Transverse colon (tissue), 4 donors: ENCODE data around the gene RBM46.

ENCODE experiments used
- POLR2A ChIP-seq: fragments of 450-650 bp; IDR thresholded peaks from one replicate; pipeline ENCODE4 v1.6.1; 2016; ENCODE audit warnings: antibody characterized with exemption, mild to moderate bottlenecking, moderate library complexity
- POLR2AphosphoS5 ChIP-seq, 3 donors: sonication (generic); formaldehyde crosslinking; IDR thresholded peaks; one replicate each; pipeline ENCODE4 v1.6.1; 2016; ENCODE audit warnings: antibody characterized with exemption in 3 of 3
- TF ChIP-seq, protein P1 (sequence below), 5 experiments: fragments of 200-600 bp in 3 of 5; fragments of 450-650 bp in 2 of 5; sonication (generic) in 3 of 5; IDR thresholded peaks; 1 replicate in 2 of 5; 2 replicates in 3 of 5; pipeline ENCODE4 v1.5.1; 2016 to 2017; ENCODE audit warnings: antibody characterized with exemption in 5 of 5, inconsistent platforms in 3 of 5, mild to moderate bottlenecking in 2 of 5, moderate library complexity in 1 of 5

- TF ChIP-seq, protein P1, sequence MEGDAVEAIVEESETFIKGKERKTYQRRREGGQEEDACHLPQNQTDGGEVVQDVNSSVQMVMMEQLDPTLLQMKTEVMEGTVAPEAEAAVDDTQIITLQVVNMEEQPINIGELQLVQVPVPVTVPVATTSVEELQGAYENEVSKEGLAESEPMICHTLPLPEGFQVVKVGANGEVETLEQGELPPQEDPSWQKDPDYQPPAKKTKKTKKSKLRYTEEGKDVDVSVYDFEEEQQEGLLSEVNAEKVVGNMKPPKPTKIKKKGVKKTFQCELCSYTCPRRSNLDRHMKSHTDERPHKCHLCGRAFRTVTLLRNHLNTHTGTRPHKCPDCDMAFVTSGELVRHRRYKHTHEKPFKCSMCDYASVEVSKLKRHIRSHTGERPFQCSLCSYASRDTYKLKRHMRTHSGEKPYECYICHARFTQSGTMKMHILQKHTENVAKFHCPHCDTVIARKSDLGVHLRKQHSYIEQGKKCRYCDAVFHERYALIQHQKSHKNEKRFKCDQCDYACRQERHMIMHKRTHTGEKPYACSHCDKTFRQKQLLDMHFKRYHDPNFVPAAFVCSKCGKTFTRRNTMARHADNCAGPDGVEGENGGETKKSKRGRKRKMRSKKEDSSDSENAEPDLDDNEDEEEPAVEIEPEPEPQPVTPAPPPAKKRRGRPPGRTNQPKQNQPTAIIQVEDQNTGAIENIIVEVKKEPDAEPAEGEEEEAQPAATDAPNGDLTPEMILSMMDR (IDR thresholded peaks at IDR 0.05): no peak
- TF ChIP-seq POLR2A: no peak
- no peak for TF ChIP-seq POLR2AphosphoS5 (IDR thresholded peaks at IDR 0.05)
Measured at GRCh38 chr4:154741131-154741665, 39.9 kb upstream of the RBM46 start.
